GM23338 (cell line): ENCODE data around the gene ACY1. TPM values are rescaled to one million over a fixed set of nuclear protein-coding genes. Genes with fewer than 3 reads are reported as not detected.

Experiments
- ATAC-seq: fragments of 200-7000 bp; cut with Tn5 transposase; 3 replicates; pipeline ENCODE4 v1.9.1; 2020
- DNase-seq: peaks from one replicate; pipeline ENCODE4 v3.0.0-alpha.2; 2015; ENCODE audit warnings: low spot score
- H2AFZ ChIP-seq: fragments of 200-600 bp; sonication (generic); 2 replicates; pipeline ENCODE4 v1.8.0; 2016; ENCODE audit warnings: antibody characterized with exemption, mild to moderate bottlenecking, moderate library complexity
- H3F3A ChIP-seq: fragments of 200-600 bp; sonication (generic); replicated peaks from 2 replicates; pipeline ENCODE4 v1.8.0; 2017; ENCODE audit warnings: antibody characterized with exemption, mixed run types, low read depth
- H3K27ac ChIP-seq: fragments of 200-600 bp; sonication (generic); 2 replicates; pipeline ENCODE4 v1.6.1; 2016; ENCODE audit warnings: low read depth
- H3K27me3 ChIP-seq: fragments of 200-600 bp; sonication (generic); 2 replicates; pipeline ENCODE4 v1.8.0; 2016; ENCODE audit warnings: mild to moderate bottlenecking, mixed run types, moderate library complexity; ENCODE audit not compliant: insufficient read depth
- H3K36me3 ChIP-seq: fragments of 200-600 bp; sonication (generic); 2 replicates; pipeline ENCODE4 v1.8.0; 2016; ENCODE audit warnings: mild to moderate bottlenecking; ENCODE audit not compliant: insufficient read depth
- H3K4me1 ChIP-seq: fragments of 200-600 bp; sonication (generic); 2 replicates; pipeline ENCODE4 v1.8.0; 2016; ENCODE audit warnings: mild to moderate bottlenecking, moderate library complexity; ENCODE audit not compliant: insufficient read depth
- H3K4me2 ChIP-seq: fragments of 200-600 bp; sonication (generic); 2 replicates; pipeline ENCODE4 v1.7.1; 2017; ENCODE audit warnings: mixed run types
- H3K4me3 ChIP-seq: fragments of 200-600 bp; sonication (generic); 2 replicates; pipeline ENCODE4 v1.6.1; 2016; ENCODE audit warnings: mixed run types
- H3K79me2 ChIP-seq: fragments of 200-600 bp; sonication (generic); replicated peaks from 2 replicates; pipeline ENCODE4 v1.8.0; 2017; ENCODE audit warnings: mild to moderate bottlenecking; ENCODE audit not compliant: insufficient read depth
- H3K9me2 ChIP-seq: fragments of 200-600 bp; sonication (generic); 2 replicates; pipeline ENCODE4 v1.8.0; 2017; ENCODE audit not compliant: insufficient read depth
- H4K20me1 ChIP-seq: fragments of 200-600 bp; sonication (generic); replicated peaks from 2 replicates; pipeline ENCODE4 v1.8.0; 2017; ENCODE audit warnings: mild to moderate bottlenecking; ENCODE audit not compliant: insufficient read depth
- H3K27ac Mint-ChIP-seq: 2 replicates; pipeline ENCODE4 v1.8.0; 2020; ENCODE audit warnings: inconsistent platforms, mild to moderate bottlenecking, moderate library complexity, mixed read lengths
- H3K27me3 Mint-ChIP-seq: 3 replicates; pipeline ENCODE4 v1.8.0; 2022; ENCODE audit warnings: low read depth, mild to moderate bottlenecking, moderate library complexity, mixed read lengths, inconsistent platforms; ENCODE audit not compliant: insufficient read depth, poor library complexity
- H3K36me3 Mint-ChIP-seq: 3 replicates; pipeline ENCODE4 v1.8.0; 2021; ENCODE audit warnings: low read depth, mild to moderate bottlenecking, inconsistent platforms, moderate library complexity, mixed read lengths
- H3K4me1 Mint-ChIP-seq: 3 replicates; pipeline ENCODE4 v1.8.0; 2020; ENCODE audit warnings: mild to moderate bottlenecking, inconsistent platforms, mixed read lengths
- H3K4me3 Mint-ChIP-seq: 3 replicates; pipeline ENCODE4 v1.8.0; 2021; ENCODE audit warnings: moderate library complexity, mild to moderate bottlenecking, inconsistent platforms, mixed read lengths
- H3K9me3 Mint-ChIP-seq: 3 replicates; pipeline ENCODE4 v1.8.0; 2020; ENCODE audit warnings: moderate library complexity, mild to moderate bottlenecking, inconsistent platforms, mixed read lengths
- CREB1 ChIP-seq: fragments of 250-450 bp; sonication (Bioruptor Pico); IDR thresholded peaks from 2 replicates; pipeline ENCODE4 v1.5.0; 2020; ENCODE audit warnings: low read depth, mild to moderate bottlenecking, moderate library complexity
- EZH2 ChIP-seq: fragments of 200-600 bp; sonication (generic); IDR thresholded peaks from one replicate; pipeline ENCODE4 v1.8.0; 2017; ENCODE audit warnings: antibody characterized with exemption, mild to moderate bottlenecking, low read depth; ENCODE audit not compliant: unreplicated experiment
- JUNB ChIP-seq: IDR thresholded peaks from one replicate; pipeline ENCODE4 v1.6.1; 2016; ENCODE audit warnings: antibody characterized with exemption; ENCODE audit not compliant: unreplicated experiment
- NANOG ChIP-seq: IDR thresholded peaks from 2 replicates; pipeline ENCODE4 v1.6.1; 2016; ENCODE audit warnings: antibody characterized with exemption, borderline replicate concordance
- REST ChIP-seq: IDR thresholded peaks from one replicate; pipeline ENCODE4 v1.6.1; 2018; ENCODE audit warnings: antibody characterized with exemption; ENCODE audit not compliant: unreplicated experiment
- STAT1 ChIP-seq: IDR thresholded peaks from one replicate; pipeline ENCODE4 v1.6.1; 2016; ENCODE audit warnings: antibody characterized with exemption; ENCODE audit not compliant: unreplicated experiment
- ZNF114 ChIP-seq: fragments of 250-450 bp; sonication (Bioruptor Pico); IDR thresholded peaks from 2 replicates; pipeline ENCODE4 v1.5.0; 2020; ENCODE audit warnings: mild to moderate bottlenecking, moderate library complexity
- ZNF331 ChIP-seq: fragments of 250-450 bp; sonication (Bioruptor Pico); IDR thresholded peaks from 2 replicates; pipeline ENCODE4 v1.5.0; 2020; ENCODE audit warnings: low read depth, mild to moderate bottlenecking, moderate library complexity
- polyA plus RNA-seq: library from polyadenylated mRNA; unstranded; fragments of >200 nt; fragmentation: Nextera tagmentation; extraction: Ambion mirVana; gene quantifications from 2 replicates; pipeline ENCODE4 v1.2.1, GENCODE V29; 2016
- total RNA-seq: library from RNA; depleted of rRNA; stranded (reverse); fragments of >200 nt; shearing (Covaris generic); gene quantifications from 2 replicates; pipeline ENCODE4 v1.2.3, GENCODE V29; 2014
- TF ChIP-seq, protein P1 (sequence below): fragments of 250-450 bp; sonication (Bioruptor Pico); IDR thresholded peaks from 2 replicates; pipeline ENCODE4 v1.5.0; 2020; ENCODE audit warnings: mild to moderate bottlenecking, moderate library complexity
- TF ChIP-seq, protein P2 (sequence below), 2 experiments: fragments of 200-600 bp in 1 of 2; sonication (generic) in 1 of 2; conservative IDR thresholded peaks; 2 replicates each; pipeline versions ENCODE4 v1.5.1 to v1.6.1; 2016 to 2017; ENCODE audit warnings: antibody characterized with exemption in 2 of 2, low read depth in 2 of 2, mild to moderate bottlenecking in 2 of 2, moderate library complexity in 1 of 2
- TF ChIP-seq, protein P3 (sequence below): IDR thresholded peaks from 2 replicates; pipeline ENCODE4 v1.6.1; 2016; ENCODE audit warnings: antibody characterized with exemption

Gene ACY1
- total and polyA plus RNA-seq, 2 experiments from 2014 or later, result 38.4 to 62.8 TPM

DNA sequence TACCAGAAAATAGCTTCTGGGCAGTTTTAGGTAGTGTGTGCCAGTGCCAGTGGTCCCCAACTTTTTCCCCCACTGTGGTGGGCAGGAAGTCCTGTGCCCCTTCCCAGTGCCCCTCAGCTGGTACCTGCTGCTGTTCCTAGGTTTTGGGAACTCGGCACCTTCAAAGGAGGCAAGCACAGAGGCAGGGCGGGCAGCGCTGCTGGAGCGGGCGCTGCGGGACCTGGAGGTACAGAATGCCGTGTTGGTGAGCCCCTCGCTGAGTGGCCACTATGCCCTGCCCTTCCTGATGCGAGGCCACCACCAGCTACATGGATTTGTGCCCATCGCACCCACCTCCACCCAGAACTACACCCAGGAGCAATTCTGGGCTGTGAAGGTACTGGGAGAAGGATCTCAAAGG lies 3.1 kb upstream of the ACY1 start:
- ATAC-seq (no peak), DNase-seq (no peak)
- peaks cover 23% of the 10 kb centered on the region for H3K4me1 ChIP-seq
- H3K4me3 ChIP-seq, result no peak overlapping the region
- H3K9me2 ChIP-seq, result no peaks in the 10 kb centered on the region
- no peaks in the 10 kb centered on the region for H3K9me3 Mint-ChIP-seq
- no peaks in the 10 kb centered on the region for H3K36me3 Mint-ChIP-seq
- peaks cover 18% of the 10 kb centered on the region for H3K4me1 Mint-ChIP-seq
- H3K36me3 ChIP-seq, result no peaks in the 10 kb centered on the region
- H3K4me2 ChIP-seq, result no peak overlapping the region
- no peaks in the 10 kb centered on the region for H4K20me1 ChIP-seq
- TF ChIP-seq NANOG (no peak), EZH2 (no peak), STAT1 (no peak), JUNB (no peak), ZNF114 (CRISPR knock-in tag) (no peak), CREB1 (CRISPR knock-in tag) (no peak), REST (no peak), ZNF331 (CRISPR knock-in tag) (no peak)
- TF ChIP-seq, protein P1, sequence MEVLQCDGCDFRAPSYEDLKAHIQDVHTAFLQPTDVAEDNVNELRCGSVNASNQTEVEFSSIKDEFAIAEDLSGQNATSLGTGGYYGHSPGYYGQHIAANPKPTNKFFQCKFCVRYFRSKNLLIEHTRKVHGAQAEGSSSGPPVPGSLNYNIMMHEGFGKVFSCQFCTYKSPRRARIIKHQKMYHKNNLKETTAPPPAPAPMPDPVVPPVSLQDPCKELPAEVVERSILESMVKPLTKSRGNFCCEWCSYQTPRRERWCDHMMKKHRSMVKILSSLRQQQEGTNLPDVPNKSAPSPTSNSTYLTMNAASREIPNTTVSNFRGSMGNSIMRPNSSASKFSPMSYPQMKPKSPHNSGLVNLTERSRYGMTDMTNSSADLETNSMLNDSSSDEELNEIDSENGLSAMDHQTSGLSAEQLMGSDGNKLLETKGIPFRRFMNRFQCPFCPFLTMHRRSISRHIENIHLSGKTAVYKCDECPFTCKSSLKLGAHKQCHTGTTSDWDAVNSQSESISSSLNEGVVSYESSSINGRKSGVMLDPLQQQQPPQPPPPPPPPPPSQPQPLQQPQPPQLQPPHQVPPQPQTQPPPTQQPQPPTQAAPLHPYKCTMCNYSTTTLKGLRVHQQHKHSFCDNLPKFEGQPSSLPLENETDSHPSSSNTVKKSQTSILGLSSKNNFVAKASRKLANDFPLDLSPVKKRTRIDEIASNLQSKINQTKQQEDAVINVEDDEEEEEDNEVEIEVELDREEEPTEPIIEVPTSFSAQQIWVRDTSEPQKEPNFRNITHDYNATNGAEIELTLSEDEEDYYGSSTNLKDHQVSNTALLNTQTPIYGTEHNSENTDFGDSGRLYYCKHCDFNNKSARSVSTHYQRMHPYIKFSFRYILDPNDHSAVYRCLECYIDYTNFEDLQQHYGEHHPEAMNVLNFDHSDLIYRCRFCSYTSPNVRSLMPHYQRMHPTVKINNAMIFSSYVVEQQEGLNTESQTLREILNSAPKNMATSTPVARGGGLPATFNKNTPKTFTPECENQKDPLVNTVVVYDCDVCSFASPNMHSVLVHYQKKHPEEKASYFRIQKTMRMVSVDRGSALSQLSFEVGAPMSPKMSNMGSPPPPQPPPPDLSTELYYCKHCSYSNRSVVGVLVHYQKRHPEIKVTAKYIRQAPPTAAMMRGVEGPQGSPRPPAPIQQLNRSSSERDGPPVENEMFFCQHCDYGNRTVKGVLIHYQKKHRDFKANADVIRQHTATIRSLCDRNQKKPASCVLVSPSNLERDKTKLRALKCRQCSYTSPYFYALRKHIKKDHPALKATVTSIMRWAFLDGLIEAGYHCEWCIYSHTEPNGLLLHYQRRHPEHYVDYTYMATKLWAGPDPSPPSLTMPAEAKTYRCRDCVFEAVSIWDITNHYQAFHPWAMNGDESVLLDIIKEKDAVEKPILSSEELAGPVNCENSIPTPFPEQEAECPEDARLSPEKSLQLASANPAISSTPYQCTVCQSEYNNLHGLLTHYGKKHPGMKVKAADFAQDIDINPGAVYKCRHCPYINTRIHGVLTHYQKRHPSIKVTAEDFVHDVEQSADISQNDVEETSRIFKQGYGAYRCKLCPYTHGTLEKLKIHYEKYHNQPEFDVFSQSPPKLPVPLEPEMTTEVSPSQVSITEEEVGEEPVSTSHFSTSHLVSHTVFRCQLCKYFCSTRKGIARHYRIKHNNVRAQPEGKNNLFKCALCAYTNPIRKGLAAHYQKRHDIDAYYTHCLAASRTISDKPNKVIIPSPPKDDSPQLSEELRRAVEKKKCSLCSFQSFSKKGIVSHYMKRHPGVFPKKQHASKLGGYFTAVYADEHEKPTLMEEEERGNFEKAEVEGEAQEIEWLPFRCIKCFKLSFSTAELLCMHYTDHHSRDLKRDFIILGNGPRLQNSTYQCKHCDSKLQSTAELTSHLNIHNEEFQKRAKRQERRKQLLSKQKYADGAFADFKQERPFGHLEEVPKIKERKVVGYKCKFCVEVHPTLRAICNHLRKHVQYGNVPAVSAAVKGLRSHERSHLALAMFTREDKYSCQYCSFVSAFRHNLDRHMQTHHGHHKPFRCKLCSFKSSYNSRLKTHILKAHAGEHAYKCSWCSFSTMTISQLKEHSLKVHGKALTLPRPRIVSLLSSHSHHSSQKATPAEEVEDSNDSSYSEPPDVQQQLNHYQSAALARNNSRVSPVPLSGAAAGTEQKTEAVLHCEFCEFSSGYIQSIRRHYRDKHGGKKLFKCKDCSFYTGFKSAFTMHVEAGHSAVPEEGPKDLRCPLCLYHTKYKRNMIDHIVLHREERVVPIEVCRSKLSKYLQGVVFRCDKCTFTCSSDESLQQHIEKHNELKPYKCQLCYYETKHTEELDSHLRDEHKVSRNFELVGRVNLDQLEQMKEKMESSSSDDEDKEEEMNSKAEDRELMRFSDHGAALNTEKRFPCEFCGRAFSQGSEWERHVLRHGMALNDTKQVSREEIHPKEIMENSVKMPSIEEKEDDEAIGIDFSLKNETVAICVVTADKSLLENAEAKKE (CRISPR knock-in tag), result no peak
- TF ChIP-seq, protein P2, sequence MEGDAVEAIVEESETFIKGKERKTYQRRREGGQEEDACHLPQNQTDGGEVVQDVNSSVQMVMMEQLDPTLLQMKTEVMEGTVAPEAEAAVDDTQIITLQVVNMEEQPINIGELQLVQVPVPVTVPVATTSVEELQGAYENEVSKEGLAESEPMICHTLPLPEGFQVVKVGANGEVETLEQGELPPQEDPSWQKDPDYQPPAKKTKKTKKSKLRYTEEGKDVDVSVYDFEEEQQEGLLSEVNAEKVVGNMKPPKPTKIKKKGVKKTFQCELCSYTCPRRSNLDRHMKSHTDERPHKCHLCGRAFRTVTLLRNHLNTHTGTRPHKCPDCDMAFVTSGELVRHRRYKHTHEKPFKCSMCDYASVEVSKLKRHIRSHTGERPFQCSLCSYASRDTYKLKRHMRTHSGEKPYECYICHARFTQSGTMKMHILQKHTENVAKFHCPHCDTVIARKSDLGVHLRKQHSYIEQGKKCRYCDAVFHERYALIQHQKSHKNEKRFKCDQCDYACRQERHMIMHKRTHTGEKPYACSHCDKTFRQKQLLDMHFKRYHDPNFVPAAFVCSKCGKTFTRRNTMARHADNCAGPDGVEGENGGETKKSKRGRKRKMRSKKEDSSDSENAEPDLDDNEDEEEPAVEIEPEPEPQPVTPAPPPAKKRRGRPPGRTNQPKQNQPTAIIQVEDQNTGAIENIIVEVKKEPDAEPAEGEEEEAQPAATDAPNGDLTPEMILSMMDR (conservative IDR thresholded peaks at IDR 0.05; ENCODE audit: low read depth in 2 of 2), result no peak
- TF ChIP-seq, protein P3, sequence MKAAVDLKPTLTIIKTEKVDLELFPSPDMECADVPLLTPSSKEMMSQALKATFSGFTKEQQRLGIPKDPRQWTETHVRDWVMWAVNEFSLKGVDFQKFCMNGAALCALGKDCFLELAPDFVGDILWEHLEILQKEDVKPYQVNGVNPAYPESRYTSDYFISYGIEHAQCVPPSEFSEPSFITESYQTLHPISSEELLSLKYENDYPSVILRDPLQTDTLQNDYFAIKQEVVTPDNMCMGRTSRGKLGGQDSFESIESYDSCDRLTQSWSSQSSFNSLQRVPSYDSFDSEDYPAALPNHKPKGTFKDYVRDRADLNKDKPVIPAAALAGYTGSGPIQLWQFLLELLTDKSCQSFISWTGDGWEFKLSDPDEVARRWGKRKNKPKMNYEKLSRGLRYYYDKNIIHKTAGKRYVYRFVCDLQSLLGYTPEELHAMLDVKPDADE, result no peak
- peaks cover 33% of the 10 kb centered on the region for H3K27me3 Mint-ChIP-seq
- no peak overlapping the region for H3K4me3 Mint-ChIP-seq
- peaks cover 27% of the 10 kb centered on the region for H3K27me3 ChIP-seq
- H3F3A ChIP-seq, result peaks cover 26% of the 10 kb centered on the region
- H3K79me2 ChIP-seq, result no peaks in the 10 kb centered on the region
- no peak overlapping the region for H3K27ac Mint-ChIP-seq
- no peak overlapping the region for H2AFZ ChIP-seq
- H3K27ac ChIP-seq, result no peak overlapping the region
